Hepatocyte (in vitro differentiated cells): Measurements from ENCODE around the gene CD36. TPM values are rescaled to one million over a fixed set of nuclear protein-coding genes. Genes with fewer than 3 reads are reported as not detected.

ENCODE experiments used
- DNase-seq: peaks from one replicate; pipeline ENCODE4 v3.0.0-alpha.2; 2016; ENCODE audit warnings: low spot score
- H2AFZ ChIP-seq: fragments of 200-600 bp; sonication (generic); 2 replicates; pipeline ENCODE4 v1.6.0; 2016; ENCODE audit warnings: antibody characterized with exemption, mild to moderate bottlenecking
- H3K27ac ChIP-seq: fragments of 200-600 bp; sonication (generic); 2 replicates; pipeline ENCODE4 v1.5.1; 2016; ENCODE audit warnings: mild to moderate bottlenecking
- H3K27me3 ChIP-seq: fragments of 200-600 bp; sonication (generic); 2 replicates; pipeline ENCODE4 v1.6.1; 2016
- H3K36me3 ChIP-seq: fragments of 200-600 bp; sonication (generic); replicated peaks from 2 replicates; pipeline ENCODE4 v1.5.1; 2016; ENCODE audit warnings: low read depth; ENCODE audit not compliant: insufficient read depth
- H3K4me1 ChIP-seq: fragments of 200-600 bp; sonication (generic); 2 replicates; pipeline ENCODE4 v1.5.1; 2016; ENCODE audit warnings: mild to moderate bottlenecking, moderate library complexity; ENCODE audit not compliant: insufficient read depth
- H3K4me2 ChIP-seq: fragments of 200-600 bp; sonication (generic); 2 replicates; pipeline ENCODE4 v1.6.0; 2016
- H3K4me3 ChIP-seq: fragments of 200-600 bp; sonication (generic); 2 replicates; pipeline ENCODE4 v1.5.1; 2016; ENCODE audit warnings: mild to moderate bottlenecking
- H3K79me2 ChIP-seq: fragments of 200-600 bp; sonication (generic); 2 replicates; pipeline ENCODE4 v1.6.0; 2017; ENCODE audit warnings: mild to moderate bottlenecking
- H3K9me2 ChIP-seq: fragments of 200-600 bp; sonication (generic); replicated peaks from 2 replicates; pipeline ENCODE4 v1.6.0; 2017; ENCODE audit warnings: mild to moderate bottlenecking; ENCODE audit not compliant: insufficient read depth
- H3K9me3 ChIP-seq: fragments of 200-600 bp; sonication (generic); 2 replicates; pipeline ENCODE4 v1.5.1; 2016; ENCODE audit warnings: low read depth, mild to moderate bottlenecking
- H4K20me1 ChIP-seq: fragments of 200-600 bp; sonication (generic); 2 replicates; pipeline ENCODE4 v1.6.0; 2016; ENCODE audit warnings: mild to moderate bottlenecking; ENCODE audit not compliant: insufficient read depth, poor library complexity, severe bottlenecking
- CTCF ChIP-seq: fragments of 200-600 bp; sonication (generic); IDR thresholded peaks from 2 replicates; pipeline ENCODE4 v1.5.1; 2016; ENCODE audit warnings: antibody characterized with exemption, mild to moderate bottlenecking; ENCODE audit not compliant: poor library complexity
- EZH2 ChIP-seq: fragments of 200-600 bp; sonication (generic); IDR thresholded peaks from 2 replicates; pipeline ENCODE4 v1.6.1; 2016; ENCODE audit warnings: antibody characterized with exemption, mild to moderate bottlenecking, borderline replicate concordance
- EZH2phosphoT487 ChIP-seq: fragments of 200-600 bp; sonication (generic); IDR thresholded peaks from one replicate; pipeline ENCODE4 v1.6.1; 2018; ENCODE audit warnings: antibody characterized with exemption, mild to moderate bottlenecking, low read depth, moderate library complexity; ENCODE audit not compliant: unreplicated experiment, severe bottlenecking
- WGBS: methylation state at CpG from one replicate; pipeline ENCODE4 v1.1.6; 2016; ENCODE audit warnings: low lambda C conversion rate; ENCODE audit errors: missing lambda C conversion rate; 5-methylcytosine and 5-hydroxymethylcytosine counted together
- polyA plus RNA-seq: library from polyadenylated mRNA; unstranded; fragments of >200 nt; fragmentation: Nextera tagmentation; extraction: Ambion mirVana; gene quantifications from 2 replicates; pipeline ENCODE4 v1.2.1, GENCODE V29; 2016
- total RNA-seq: library from RNA; depleted of rRNA; stranded (reverse); fragments of >200 nt; gene quantifications from 2 replicates; pipeline ENCODE4 v1.2.3, GENCODE V29; 2014

The CD36 gene
- total and polyA plus RNA-seq, 2 experiments from 2014 or later = 5.4 to 22.6 TPM

DNA sequence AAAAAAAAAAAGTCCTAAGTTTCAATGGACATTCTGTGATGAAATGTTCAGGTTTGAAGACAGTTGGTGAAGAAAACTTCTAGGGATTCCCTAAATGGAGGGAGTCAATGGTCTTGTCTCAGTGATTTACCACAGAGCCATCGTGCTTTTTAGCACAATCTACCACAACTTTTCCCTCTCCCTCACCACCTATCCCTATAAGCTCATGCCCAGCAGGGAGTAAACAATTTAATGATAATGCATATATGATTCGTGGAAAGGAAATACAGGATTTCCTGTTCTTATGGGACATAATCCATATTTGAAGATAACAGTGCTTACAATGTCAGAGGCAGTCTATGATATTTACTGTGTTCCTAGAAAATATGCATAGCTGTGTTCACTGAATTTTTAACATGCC lies 38.4 kb upstream of the CD36 start:
- no peaks in the 10 kb centered on the region for H3K79me2 ChIP-seq
- 56% methylated on average over 2 of the region's 2 CpGs for WGBS
- H3K4me2 ChIP-seq = no peak overlapping the region
- TF ChIP-seq EZH2phosphoT487 = no peak
- no peak for TF ChIP-seq CTCF
- no peak for TF ChIP-seq EZH2
- H3K36me3 ChIP-seq = no peaks in the 10 kb centered on the region
- H4K20me1 ChIP-seq = no peaks in the 10 kb centered on the region
- peaks cover 4% of the 10 kb centered on the region for H3K4me1 ChIP-seq
- no peaks in the 10 kb centered on the region for H3K9me3 ChIP-seq
- DNase-seq = no peak
- H3K4me3 ChIP-seq = no peak overlapping the region
- H3K9me2 ChIP-seq = no peaks in the 10 kb centered on the region
- no peak overlapping the region for H2AFZ ChIP-seq
- H3K27me3 ChIP-seq = no peaks in the 10 kb centered on the region
- no peak overlapping the region for H3K27ac ChIP-seq

- DNase-seq = no peak
- H3K9me2 ChIP-seq = no peaks in the 10 kb centered on the region
- no peak overlapping the region for H3K4me2 ChIP-seq
- no peaks in the 10 kb centered on the region for H4K20me1 ChIP-seq
- H3K4me3 ChIP-seq = no peak overlapping the region
- H3K9me3 ChIP-seq = no peaks in the 10 kb centered on the region
- H3K27ac ChIP-seq = no peak overlapping the region
- no peak overlapping the region for H2AFZ ChIP-seq
- H3K27me3 ChIP-seq = no peaks in the 10 kb centered on the region
- WGBS = 70% methylated on average over 4 of the region's 4 CpGs
- H3K79me2 ChIP-seq = no peaks in the 10 kb centered on the region
- no peaks in the 10 kb centered on the region for H3K36me3 ChIP-seq
- no peak for TF ChIP-seq EZH2
- no peak for TF ChIP-seq EZH2phosphoT487
- no peak for TF ChIP-seq CTCF
- H3K4me1 ChIP-seq = peaks cover 9% of the 10 kb centered on the region
Observed at GRCh38 chr7:80601999-80602398, 36.4 kb upstream of the CD36 start.

DNA sequence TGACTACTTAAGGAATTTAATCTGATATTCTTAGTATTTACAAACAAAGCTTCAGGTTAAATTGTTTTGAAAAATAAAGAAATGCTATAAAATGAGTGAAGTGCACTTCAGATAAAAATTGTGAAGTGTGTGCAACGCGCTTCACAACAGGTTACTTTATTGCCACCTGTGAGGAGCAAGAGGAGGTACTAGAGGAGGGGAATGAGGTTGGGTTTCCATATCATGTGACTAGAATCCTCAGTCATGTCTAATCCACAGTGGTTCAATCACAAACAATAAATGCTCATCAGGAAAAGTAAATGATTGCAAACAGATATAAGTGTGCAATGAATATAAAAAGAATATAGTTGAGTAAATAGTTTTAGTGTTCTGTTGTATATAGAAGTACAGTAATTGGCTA lies 34.5 kb upstream of the CD36 start:
- Histone ChIP-seq H3K36me3 (no peaks in the 10 kb centered on the region), H3K9me2 (no peaks in the 10 kb centered on the region), H3K4me3 (no peak overlapping the region), H3K4me2 (no peak overlapping the region), H2AFZ (no peak overlapping the region), H3K79me2 (no peaks in the 10 kb centered on the region), H3K9me3 (no peaks in the 10 kb centered on the region), H4K20me1 (no peaks in the 10 kb centered on the region), H3K27ac (no peak overlapping the region), H3K27me3 (no peaks in the 10 kb centered on the region), H3K4me1 (peaks cover 16% of the 10 kb centered on the region)
- TF ChIP-seq EZH2 = no peak
- TF ChIP-seq CTCF = no peak
- TF ChIP-seq EZH2phosphoT487 = no peak
- DNase-seq = no peak
- 91% methylated on average over 2 of the region's 2 CpGs for WGBS

DNA sequence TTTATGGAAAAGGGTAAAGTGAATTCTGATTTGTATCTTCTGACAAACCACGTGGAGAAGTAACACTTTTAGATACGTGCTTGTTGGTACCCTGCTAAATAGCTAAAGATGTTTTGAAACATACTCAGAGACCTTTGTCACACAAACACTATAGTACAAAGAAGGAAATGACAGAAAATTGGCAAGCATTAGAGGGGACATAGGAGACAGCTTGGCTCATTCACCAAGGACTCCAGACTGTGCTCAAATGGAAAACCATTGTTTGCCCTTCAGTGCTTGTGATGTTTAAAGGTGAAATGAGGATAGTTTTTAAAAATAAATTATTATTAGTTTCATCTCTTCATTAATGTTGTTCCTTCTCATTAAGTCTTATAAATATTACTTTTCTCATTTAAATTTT lies 34.0 kb upstream of the CD36 start:
- Histone ChIP-seq H3K4me1 (peaks cover 16% of the 10 kb centered on the region), H2AFZ (no peak overlapping the region), H3K9me2 (no peaks in the 10 kb centered on the region), H4K20me1 (no peaks in the 10 kb centered on the region), H3K36me3 (no peaks in the 10 kb centered on the region), H3K27ac (no peak overlapping the region), H3K79me2 (no peaks in the 10 kb centered on the region), H3K9me3 (no peaks in the 10 kb centered on the region), H3K4me2 (no peak overlapping the region), H3K4me3 (no peak overlapping the region), H3K27me3 (no peaks in the 10 kb centered on the region)
- 86% methylated on average over 2 of the region's 2 CpGs for WGBS
- TF ChIP-seq CTCF (no peak), EZH2phosphoT487 (no peak), EZH2 (no peak)
- no peak for DNase-seq
